ENCODE results near the gene ZFR2. TPM values are rescaled to one million over a fixed set of nuclear protein-coding genes. Genes with fewer than 3 reads are reported as not detected.

ZFR2 gene
- total RNA-seq, 1 experiment from 2014 or later = 22.5 TPM

DNA sequence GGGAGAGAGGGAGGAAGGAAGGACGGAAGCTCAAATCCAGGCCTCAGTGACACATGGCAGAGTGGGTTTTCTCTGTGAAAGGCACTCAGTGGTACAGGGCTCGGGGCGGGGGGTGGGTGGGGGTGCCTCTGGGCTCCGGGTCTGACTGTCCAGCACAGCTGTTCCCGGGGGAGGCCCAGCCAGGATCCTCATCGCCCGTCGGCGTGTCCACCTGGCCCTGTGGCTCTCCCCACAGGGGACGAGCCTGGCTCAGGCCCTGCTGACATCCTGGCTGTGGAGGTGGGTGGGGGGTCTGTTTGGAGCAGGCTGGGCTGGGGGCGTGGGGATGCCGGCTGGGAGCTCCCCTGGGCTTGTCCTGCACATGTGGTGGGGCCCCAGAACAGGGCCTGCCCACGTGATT lies 64.4 kb downstream of the ZFR2 start:
- in situ Hi-C loops (cut with HindIII; ENCODE audit: low sequenced_read_pairs) = no loop called here
- no peak for DNase-seq (ENCODE audit: low spot score)

DNA sequence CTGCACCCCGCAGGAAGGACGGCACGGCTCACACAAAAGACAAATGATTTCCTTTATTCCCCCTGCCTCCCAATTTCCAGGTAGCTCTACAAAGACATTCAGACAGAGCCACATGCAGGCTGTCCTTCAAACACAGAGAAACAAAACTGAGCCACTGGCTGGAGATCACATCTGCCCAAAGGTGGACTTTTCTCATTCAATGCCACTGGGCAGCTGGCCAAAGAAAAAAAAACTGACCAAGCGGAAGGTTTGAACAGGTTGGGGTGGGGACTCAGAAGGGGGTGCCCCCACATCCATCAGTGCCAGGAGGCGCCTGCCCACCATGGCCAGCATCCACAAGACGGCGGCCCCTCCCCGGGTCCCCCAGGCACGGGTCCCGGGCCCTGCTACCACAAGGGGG lies 64.9 kb downstream of the ZFR2 start:
- no peak for DNase-seq (ENCODE audit: low spot score)
- in situ Hi-C loops (cut with HindIII; ENCODE audit: low sequenced_read_pairs) = no loop called here

DNA sequence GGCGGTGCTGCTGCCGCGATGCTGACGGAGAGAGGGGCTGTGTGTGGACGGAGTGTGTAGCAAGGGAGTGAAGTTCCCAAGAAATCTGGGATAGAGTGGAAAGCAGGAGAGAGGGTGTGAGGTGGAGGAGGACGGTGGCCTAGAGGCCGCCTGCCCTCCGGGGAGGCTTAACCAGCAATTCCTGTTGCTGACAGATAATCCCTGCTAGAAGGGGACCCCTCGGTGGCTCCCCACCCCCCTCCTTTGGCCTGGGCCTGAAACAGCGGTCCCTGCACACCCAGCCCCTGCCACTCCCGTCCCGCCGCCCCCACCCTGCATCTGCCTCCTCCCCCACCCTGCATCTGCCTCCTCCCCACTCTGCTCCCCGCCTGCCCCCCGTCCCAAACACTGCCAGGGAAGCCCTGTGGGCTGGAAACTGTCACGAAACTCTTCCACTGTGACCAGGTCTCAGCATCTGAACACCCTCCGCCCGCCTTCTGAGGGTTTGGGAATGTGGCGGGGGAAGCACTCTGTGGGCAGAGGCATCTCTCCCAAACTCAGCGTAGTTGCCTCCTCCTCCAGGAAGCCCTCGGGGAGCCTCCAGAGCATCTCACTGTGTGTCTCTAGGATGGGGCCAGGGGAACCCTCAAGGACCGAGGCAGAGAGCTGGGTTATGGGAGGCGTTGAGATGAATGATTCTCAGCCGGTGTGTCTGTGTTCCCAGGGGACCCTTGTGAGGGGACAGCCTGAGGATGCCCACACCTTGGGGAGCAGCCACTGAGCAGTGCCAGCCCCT lies 65.5 kb downstream of the ZFR2 start:
- in situ Hi-C loops (cut with HindIII; ENCODE audit: low sequenced_read_pairs) = no loop called here
- no peak for DNase-seq (ENCODE audit: low spot score)

DNA sequence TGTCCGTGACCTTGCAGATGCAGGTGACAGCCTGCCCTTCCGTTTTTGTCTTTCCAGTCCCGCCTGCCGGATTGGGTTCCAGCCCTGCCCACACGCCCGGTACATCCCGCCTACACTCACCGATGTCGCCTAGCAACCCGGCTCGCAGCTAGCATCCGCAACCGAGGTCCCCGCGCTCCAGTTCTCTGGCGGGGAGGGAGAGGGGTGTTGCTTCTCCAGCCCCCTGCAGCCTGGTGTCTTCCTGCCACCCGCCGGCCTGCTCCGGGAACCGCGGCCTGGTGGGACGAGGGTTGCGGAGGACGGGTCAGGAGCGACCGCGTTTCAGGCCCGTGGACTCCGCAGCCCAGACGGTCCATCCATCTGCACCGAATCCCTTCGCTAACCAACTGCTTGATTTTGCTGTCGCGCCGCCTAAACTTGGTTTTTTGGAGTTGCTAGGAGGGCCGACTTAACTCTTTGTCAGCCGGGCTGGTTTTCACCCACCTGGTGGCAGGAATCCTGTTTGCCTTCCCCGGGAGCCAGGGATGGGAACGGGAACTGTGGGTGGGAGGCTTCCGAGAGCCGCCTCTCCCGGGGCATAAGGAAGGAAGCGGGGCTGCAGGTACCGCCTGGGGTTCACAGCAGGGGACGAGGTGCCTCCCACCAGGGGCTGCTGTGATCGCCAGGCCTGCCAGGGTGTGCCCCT lies 67.3 kb downstream of the ZFR2 start:
- in situ Hi-C loops (cut with HindIII; ENCODE audit: low sequenced_read_pairs) = no loop called here
- peak; percentile 79 for DNase-seq (ENCODE audit: low spot score)

DNA sequence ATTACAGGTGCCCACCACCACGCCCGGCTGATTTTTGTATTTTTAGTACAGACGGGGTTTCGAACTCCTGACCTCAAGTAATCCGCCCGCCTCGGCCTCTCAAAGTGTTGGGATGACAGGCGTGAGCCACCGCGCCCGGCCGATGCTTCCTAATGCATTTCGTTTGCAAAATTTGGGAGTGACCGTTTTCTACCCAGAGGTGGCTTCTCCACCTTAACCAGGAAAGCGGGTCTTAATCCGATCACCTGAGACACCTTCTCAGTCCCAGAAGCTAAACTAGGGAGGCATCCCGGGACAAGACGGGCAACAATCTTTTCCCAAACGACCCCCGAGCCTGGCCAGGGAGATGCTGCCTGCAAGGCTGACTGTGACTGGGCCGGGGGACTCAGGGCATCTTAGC lies 67.8 kb downstream of the ZFR2 start:
- in situ Hi-C loops (cut with HindIII; ENCODE audit: low sequenced_read_pairs) = no loop called here
- no peak for DNase-seq (ENCODE audit: low spot score)

DNA sequence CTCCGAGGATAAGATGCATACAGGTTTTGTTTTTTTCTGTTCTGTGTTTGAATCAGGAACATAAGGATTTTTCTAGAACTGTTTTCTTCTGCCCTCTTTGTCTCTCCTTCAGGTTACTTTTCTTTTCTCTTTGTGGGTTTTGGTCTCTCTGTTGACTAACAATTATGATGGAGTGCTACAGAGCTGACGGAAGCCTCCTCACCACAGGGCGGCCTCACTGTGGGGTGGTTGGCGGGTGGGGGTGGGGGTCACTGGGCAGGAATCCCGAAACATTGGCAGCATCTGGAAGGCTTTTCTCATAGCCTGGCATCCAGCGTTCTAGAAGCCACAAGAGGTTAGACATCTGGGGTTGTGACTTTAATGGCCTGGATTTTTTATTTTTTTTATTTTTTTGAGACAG lies 70.7 kb downstream of the ZFR2 start:
- in situ Hi-C loops (cut with HindIII; ENCODE audit: low sequenced_read_pairs) = no loop called here
- DNase-seq (ENCODE audit: low spot score) = no peak

DNA sequence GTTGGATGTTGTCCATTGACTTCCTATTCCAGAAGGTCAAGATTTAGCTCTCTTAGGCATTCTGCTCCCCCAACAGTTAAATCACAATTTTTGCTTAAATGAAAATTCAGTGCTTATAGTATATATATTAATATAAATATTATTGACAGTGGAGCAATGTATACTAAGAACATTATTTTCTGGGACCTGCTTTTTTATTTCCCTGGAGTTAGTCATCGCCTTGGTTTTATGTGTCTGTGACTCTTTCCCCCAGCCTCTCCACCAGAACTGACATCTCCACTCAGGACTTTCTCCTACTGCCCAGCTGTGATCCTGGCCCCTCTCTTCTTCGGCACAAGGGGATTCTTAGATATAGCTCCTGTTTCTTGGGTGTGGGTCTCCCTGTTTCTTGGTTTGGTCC lies 72.5 kb downstream of the ZFR2 start:
- in situ Hi-C loops (cut with HindIII; ENCODE audit: low sequenced_read_pairs) = no loop called here
- DNase-seq (ENCODE audit: low spot score) = no peak

DNA sequence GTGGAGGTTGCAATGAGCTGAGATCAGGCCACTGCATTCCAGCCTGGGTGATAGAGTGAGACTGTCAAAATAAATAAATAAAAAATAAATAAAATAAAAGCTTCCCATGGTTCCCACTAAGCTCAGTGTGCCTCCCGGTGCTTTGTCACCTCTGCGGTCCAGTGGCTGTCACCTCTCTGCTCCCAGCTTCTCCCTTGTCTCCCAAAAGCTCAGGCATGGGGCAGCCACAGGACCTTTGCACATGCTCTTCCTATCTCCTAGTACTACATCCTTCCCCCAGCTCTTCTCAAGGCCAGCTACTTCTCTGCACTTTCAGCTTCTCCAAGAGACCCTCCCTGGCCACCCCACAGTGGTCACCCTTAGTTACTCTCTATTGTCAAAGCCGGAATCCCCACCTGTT lies 75.0 kb downstream of the ZFR2 start:
- no peak for DNase-seq (ENCODE audit: low spot score)
- in situ Hi-C loops (cut with HindIII; ENCODE audit: low sequenced_read_pairs) = no loop called here

DNA sequence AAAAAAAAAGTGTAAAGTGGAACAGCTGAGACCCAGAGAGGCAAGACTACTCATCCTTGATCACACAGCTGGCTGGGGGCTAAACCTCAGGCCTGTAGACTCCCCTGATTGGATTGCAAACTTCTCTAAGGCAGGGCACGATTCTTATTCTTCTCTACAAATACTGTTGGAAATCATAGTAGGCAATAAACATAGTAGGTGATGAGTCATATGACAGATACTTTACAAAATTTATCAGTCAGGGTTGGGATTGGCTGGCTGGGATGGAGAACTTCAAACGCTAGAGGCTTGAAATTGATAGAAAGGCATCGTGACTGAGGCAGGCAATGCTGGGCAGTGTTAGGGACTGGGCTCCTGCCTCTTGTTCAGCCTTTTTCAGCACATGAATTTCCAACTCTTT lies 76.7 kb downstream of the ZFR2 start:
- DNase-seq (ENCODE audit: low spot score) = no peak
- in situ Hi-C loops (cut with HindIII; ENCODE audit: low sequenced_read_pairs) = no loop called here

DNA sequence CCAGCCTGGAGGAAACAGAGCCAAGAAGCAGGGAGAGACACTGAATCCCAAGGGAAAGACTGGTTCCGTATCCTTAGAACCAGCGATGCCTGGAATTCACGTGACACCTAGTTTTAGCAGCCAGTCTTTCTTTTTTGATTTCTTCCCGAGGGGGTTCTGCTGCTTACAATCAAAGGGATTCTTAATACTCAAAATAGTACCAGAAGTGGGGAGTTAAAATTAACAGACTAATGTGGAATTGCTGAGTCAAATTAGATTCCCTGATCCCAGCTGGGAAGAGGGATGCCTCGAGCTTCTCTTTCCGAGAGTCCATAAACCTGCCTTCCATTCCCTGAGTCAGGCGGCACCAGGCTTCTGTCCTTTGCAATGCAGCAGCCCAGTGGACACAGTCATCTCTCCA lies 77.9 kb downstream of the ZFR2 start:
- in situ Hi-C loops (cut with HindIII; ENCODE audit: low sequenced_read_pairs) = no loop called here
- no peak for DNase-seq (ENCODE audit: low spot score)

DNA sequence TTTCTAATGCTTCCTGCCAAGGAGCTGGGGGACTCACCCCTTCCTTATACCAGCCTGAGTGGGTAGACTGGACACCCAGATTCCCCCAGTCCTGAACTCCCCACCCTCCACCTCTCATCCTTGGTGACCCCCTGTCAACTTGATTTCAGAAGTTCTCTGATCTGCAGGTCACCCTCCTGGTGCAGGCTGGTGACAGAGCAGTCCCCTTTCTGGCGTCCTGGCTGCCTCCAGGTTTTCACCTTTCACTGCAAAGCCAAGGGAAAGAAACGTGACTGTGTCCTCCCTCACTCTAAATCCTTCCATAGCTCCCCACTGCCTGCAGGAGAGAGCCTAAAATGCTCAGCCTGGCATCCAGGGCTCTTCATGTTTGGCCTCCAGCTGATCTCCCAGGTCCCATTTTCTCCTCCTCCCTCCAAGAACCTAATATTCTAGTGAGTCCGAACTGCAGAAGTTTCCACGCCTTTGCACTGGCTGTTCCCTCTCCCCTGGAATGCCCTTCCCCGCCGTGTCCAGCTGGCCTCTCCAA lies 78.6 kb downstream of the ZFR2 start:
- DNase-seq (ENCODE audit: low spot score) = no peak
- in situ Hi-C loops (cut with HindIII; ENCODE audit: low sequenced_read_pairs) = no loop called here

DNA sequence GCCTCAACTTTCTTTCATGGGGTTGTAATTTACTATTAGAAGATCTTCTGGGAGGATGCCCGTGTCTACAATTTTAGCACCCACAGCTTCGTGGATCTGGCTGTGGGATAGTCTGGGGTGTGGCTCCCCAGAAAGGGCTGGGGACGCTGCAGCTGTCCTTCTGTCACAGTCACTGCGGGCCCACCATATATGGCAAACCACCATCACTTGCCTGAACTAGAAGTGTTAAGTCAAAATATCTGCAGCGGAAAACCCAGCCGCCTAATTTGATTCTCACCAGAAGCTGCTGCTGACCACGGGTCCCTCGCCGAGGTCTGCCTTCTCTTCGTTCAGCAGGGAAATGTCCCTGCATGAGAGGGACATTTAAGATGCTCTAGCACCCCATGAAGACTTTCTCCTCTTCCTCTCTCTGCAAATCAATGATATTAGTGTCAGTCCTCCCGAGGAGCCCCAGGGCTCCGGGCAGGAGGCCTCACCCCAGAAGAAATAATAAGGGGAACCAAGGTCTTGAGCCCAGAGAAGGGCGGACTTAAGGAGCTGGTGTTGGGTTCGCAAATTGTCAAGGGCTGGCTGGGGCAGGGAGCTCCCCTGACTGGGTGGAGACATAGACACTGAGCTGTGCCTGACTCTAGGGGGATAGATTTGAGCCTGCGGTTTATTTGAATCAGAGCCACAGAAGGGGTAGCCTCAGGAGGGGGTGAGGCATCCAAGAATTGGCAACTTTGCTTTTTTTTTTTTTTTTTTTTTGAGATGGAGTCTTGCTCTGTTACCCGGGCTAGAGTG lies 79.7 kb downstream of the ZFR2 start:
- DNase-seq (ENCODE audit: low spot score) = no peak
- in situ Hi-C loops (cut with HindIII; ENCODE audit: low sequenced_read_pairs) = no loop called here

DNA sequence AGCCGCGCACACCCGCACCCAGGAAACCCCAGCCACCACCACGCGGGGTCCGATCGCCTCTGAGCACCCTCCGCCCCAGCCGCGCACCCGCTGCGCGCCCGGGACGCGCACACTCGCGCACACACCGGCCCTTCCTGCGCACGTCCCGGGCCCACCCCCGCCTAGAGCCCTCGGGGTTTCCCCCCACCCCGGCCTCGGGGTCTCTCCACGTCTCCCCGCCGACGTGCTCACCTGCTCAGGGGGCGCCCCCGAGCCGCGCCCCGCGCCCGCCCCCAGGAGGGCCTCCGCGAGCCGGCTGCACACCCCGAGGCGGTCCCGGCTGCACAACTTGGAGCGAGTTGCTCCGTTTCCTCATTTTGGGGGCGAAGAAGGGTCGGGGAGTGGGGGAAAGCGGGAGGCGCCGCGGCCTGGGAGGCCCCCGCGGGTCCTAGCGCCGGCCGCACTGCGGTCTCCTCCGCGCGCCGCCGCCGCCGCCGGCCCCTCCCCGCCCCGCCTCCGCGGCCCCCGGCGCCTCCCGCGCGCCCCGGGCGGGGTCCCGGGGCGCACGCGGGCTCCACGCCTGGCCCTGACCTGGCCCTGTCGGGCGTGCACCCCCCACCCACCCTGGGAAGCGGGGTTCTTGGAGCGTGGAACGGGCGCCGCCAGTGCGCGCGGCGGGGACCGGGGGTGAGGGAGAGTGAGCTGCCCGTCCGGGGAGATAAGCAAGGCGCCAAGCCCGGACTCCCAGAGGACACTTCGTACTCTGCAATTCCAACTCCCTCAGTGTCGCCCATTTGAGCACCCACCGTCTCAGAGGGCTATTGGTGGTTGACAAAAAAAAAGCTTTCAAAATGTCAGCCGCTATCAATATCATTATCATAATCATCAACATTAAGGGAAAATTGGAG lies 82.7 kb downstream of the ZFR2 start, which contains the start of gene MATK:
MATK (minus strand) TSS at position 444 of the 887 bp plus-strand sequence. CDS start 1,246 bp downstream, outside the sequence.
- in situ Hi-C loops (cut with HindIII; ENCODE audit: low sequenced_read_pairs) = no loop called here
- DNase-seq (ENCODE audit: low spot score) = no peak

DNA sequence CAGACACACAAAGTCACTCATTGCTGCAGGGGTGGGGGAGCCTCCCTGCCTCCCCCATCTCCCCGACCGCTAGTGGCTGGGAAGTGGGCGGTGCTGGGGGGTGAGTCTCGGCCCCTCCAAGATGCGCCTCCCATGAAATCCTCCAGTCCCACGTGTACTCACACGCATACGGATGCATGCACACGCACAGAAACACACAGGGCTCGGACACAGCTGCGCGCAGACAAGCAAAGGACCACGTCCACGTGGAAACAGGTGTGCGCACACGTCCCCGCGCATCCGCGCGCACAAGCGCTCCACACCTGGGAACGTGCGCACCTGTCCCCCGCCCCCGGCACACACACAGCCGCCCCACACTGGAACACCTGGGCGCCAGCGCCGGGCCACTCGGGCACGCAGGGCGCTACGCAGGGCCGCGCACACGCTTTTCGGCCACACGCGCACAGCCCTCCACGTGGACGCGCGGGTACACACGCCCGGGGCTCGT lies 83.3 kb downstream of the ZFR2 start:
- in situ Hi-C loops (cut with HindIII; ENCODE audit: low sequenced_read_pairs) = no loop called here
- no peak for DNase-seq (ENCODE audit: low spot score)

DNA sequence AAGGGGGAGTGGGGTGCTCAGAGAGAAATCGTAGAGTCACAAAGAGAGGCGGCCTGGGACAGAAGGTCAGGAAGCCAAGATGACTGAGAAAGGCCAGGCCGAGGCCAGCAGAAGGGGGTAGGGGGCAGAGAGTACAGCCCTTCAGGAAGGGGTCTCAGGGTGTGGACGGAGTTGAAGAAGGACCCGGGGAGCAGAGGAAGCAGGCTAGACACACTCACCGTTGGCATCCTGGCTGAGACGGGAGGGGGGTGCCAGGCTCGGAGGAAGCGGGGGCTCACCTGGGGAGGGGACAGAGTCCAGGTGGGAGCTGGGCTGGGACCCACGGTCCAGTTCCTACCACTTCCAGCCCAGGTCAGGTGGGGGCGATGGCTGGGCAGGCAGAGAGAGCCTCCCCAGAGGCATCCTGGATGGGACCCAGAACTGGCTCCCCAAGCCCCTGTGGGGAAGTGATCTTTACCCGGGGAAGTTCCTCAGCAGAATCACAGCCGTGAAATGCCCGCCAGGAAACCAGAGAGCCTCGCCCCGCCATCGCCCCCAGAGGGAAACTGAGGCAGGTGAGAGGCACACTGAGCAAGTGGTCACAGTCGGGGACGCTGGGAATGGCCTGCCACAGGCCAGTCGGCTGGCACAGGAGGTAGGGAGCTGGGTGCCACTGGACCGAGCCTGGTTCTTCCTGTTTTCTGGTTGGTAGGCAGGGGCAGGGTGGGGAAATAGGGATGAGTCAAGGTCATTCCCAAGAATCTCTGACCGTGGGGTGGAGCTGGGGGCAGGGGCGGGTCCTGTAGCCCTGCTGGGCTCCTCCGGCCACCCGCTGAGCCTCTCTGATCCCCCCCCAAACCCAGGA lies 84.0 kb downstream of the ZFR2 start:
- in situ Hi-C loops (cut with HindIII; ENCODE audit: low sequenced_read_pairs) = no loop called here
- no peak for DNase-seq (ENCODE audit: low spot score)

DNA sequence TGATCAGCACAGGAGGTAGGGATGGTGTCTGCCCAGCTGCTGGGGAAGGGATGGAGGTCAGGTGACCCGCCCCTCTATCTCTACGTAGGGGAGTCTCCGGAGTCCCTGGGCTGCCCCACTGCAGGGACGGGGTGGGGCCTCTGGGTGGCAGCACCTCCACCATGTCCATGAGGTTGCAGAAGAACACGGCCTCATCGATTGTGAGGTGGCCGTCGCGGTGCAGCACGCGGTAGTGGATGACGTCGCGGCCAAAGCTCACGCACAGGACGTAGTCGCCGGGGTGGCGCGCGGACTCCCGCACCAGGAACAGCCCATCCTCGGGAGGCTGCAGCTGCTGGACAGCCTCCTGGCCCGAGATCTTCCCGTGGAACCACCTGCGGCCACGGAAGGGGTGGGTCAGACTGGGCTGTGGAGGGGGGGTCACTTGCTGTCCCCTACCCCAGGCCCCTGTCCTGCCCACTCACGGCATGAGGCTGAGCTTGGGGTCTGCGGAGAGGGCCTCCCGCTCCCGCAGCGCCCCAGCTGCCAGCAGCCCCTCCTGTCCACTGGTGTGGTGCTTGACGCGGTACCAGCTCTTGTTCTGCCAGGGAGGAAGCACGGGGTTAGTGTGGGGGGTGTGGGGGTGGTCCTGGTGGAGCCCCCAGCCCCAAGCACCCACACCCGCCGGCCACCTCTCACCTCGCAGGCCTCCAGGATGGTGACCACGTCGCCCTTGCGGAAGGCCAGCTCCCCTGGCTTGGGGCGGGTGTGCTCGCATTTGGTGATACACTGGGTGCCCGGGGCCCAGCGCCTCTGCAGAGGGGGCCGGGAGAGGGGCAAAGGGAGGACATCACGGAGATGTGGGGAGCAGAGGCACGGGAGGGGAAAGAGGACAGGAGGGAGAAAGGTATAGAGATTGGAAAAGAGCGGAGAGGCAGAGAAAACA lies 84.9 kb downstream of the ZFR2 start:
- in situ Hi-C loops (cut with HindIII; ENCODE audit: low sequenced_read_pairs) = no loop called here

DNA sequence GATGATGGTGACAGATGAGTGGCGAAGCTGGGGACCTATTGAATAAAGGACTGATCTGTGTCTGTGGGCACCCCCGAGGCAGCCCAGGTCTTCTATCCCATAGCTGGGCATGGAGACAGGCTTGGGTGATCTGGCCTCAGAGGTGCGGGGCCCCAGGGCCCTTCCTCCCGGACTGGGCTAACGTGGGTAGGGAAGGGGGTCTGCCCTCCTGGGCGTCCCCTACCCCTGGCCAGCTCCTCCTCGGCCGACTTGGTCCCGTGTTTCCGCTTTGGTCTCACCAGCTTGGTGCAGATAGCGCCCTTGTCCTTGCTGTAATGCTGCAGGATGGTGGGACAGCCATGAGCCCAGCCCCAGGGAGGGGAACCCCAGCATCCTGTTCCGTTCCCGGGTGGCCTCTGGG lies 85.9 kb downstream of the ZFR2 start:
- in situ Hi-C loops (cut with HindIII; ENCODE audit: low sequenced_read_pairs) = no loop called here
- DNase-seq (ENCODE audit: low spot score) = no peak

More for the DNA sequence above, 84.9 kb downstream of the ZFR2 start:
- DNase-seq (ENCODE audit: low spot score) = no peak
